Left renal cortex interstitium (tissue), 4 donors: ENCODE measurements around the gene ZCCHC14. TPM values are rescaled to one million over a fixed set of nuclear protein-coding genes. Genes with fewer than 3 reads are reported as not detected.
A peak's percentile ranks its signal among the peaks of the same experiment; 100 is the strongest.

Source experiments
- DNase-seq, 4 donors: peaks; one replicate each; pipeline ENCODE4 v3.0.0-alpha.2; 2013; ENCODE audit warnings: low read depth in 4 of 4, low spot score in 2 of 4, missing footprints in 1 of 4
- polyA plus RNA-seq, 4 donors: library from polyadenylated mRNA; unstranded; fragments of 120-200 nt; gene quantifications; one replicate each; pipeline ENCODE4 v1.2.1, GENCODE V29; 2013; ENCODE audit not compliant: insufficient read length in 4 of 4

The ZCCHC14 gene
- polyA plus RNA-seq, 4 donors, result 27.9 to 39.1 (median 35.2) TPM

- DNase-seq, result no peak
These were observed 33.0 kb downstream of the ZCCHC14 start for GRCh38 chr16:87459833-87460232.

GRCh38 chr16:87459027-87459426 lies 33.8 kb downstream of the ZCCHC14 start:
- DNase-seq, result no peak

- DNase-seq, result no peak
These were observed 34.4 kb downstream of the ZCCHC14 start for GRCh38 chr16:87458424-87458915.

DNA sequence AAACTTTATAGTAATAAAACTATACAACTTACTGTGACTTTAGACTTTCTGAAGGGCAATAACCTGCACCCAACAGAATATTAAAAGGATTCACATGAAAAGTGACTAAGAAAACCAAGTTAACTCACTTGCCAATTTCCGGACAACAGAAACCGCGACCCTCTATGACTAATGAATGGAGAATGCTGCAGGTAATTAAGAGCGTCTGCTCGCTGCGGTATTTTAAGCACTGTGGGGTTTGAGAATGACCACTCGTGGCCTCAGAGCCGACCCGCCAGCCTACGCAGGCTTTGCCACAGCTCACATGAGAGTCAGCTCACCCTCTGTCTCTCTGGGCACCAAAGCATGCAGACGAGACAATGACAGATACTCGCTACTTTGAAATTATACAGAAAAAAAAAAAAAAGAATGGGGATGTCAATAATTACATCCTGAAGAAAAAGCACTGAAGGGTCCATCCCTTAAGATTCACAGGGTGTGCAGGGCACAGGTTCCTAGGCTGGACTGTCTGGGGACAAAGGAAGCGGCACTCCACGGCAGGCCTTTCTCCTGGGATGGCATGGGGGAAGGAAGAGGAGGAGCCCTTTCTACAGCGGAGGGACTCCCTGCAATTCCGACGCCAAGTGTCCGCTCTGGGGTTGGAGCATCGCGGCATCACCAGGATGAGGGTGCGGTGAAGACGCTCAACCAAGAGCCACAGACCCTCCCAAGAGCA lies 35.0 kb downstream of the ZCCHC14 start:
- DNase-seq, result no peak

- DNase-seq, result no peak
These were observed 35.7 kb downstream of the ZCCHC14 start for GRCh38 chr16:87457061-87457611.

GRCh38 chr16:87454391-87454790 lies 38.4 kb downstream of the ZCCHC14 start:
- DNase-seq, result no peak

GRCh38 chr16:87453326-87453725 lies 39.5 kb downstream of the ZCCHC14 start:
- DNase-seq, result no peak

- DNase-seq, result no peak
These were observed 41.1 kb downstream of the ZCCHC14 start for GRCh38 chr16:87451563-87452210.

GRCh38 chr16:87448866-87449265 lies 44.0 kb downstream of the ZCCHC14 start:
- no peak for DNase-seq

GRCh38 chr16:87447323-87447722 lies 45.5 kb downstream of the ZCCHC14 start:
- DNase-seq, result no peak

- no peak for DNase-seq
These were observed 46.3 kb downstream of the ZCCHC14 start for GRCh38 chr16:87446479-87446878.

DNA sequence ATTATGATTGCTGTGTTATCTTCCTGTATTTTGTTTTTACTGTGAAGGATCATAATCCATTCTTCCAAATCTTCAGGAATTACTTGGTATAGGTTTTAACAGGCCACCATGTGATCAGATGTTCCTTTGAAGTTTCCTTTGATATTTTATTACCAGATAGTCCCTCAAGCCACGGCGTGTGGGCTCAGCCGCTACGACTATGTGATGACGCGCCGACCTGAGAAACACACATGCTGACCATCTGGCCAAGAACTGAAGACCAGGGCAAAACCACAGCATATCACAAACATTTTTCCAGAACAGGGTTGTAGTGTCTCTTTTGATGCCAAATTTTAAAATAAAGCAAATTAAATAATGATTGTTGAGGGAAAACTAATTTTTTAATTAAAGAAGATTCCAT lies 47.3 kb downstream of the ZCCHC14 start:
- DNase-seq, result no peak

DNA sequence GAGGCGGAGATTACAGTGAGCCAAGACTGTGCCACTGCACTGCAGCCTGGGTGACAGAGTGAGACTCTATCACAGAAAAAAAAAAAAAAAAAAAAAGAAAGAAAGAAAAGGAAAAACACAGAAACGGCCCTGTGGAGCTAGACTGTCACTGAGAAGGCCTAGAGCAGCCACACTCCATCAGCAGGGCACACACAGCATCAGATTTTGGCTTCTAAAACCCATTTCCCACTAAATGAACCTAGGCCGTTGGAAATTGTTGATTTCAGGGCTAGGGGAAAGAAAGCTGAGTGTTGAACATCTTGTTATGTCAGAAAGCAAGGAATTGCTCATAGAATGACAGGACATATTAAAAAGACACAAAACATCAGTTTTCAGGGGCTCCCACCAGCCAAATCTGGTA lies 48.9 kb downstream of the ZCCHC14 start:
- DNase-seq, result no peak

DNA sequence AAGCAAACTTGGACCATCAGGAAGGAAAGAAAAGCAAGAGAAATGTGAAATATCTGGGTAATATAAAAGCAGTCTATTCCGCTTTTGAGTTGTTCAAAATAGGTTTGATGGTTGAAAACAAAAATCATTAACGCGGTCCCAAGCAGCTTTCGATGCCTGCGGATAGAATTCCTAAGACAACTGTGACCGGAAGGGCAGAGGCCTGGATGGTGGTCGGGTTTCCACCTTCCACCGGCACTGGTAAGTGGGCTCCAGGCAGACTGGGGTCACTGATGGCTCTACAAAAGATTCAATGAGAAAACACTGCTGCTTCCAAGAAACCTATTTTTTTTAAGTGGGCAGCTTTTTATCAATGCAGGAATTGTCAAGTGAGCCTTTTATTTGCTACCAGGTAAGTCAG lies 49.8 kb downstream of the ZCCHC14 start:
- DNase-seq, result peak in 1 of 4 donors; percentile 47

DNA sequence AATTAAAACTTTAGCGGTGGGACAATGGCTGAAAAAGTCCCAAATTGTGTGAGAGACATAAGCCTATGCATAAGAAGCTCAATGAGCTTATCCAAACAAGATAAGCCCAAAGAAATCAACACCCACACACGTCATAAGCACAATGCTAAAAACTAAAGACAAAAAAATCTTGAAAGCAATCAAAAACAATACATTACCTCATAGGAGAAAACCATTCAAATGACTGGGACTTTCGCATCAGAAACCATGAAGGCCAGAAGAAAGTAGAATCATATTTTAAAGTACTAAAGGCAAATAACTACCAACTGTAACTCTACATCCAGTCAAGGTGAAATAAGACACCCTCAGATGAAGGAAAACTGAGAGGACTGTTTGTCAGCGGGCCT lies 50.2 kb downstream of the ZCCHC14 start:
- DNase-seq, result no peak

- no peak for DNase-seq
These were observed 50.8 kb downstream of the ZCCHC14 start for GRCh38 chr16:87441886-87442580.

GRCh38 chr16:87439926-87440325 lies 52.9 kb downstream of the ZCCHC14 start:
- no peak for DNase-seq

GRCh38 chr16:87438611-87438985 lies 54.2 kb downstream of the ZCCHC14 start:
- no peak for DNase-seq

- no peak for DNase-seq
These were observed 54.8 kb downstream of the ZCCHC14 start for GRCh38 chr16:87437911-87438610.

DNA sequence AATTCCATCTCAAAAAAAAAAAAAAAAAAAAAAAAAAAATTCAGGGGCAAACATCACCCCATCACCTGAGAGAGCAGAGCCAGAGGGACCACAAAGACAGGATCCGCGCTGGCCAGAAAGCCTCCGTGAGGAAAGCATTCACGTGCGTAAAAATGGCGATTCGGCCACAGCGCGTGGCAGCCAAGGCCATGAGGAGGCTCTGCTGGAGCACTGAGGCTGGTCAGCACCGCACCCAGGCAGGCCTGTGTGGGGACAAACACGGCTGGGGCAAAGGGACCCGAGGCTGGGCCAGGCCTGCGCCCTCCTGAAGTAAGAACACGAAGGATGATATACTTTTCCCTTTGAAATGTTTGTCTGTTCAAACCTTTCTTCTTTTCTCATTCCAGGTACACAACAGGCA lies 55.5 kb downstream of the ZCCHC14 start:
- no peak for DNase-seq
